ENCODE data around the gene SLC35A5. TPM values are rescaled to one million over a fixed set of nuclear protein-coding genes. Genes with fewer than 3 reads are reported as not detected.

SLC35A5 gene
- total and polyA plus RNA-seq, 2 of the 13 experiments (the other 11 are each of a cell fraction or from before 2014, with no cell fraction given), result 15.5 to 26.5 TPM

GRCh38 chr3:112530573-112530972 lies 31.3 kb upstream of the SLC35A5 start:
- H3K27me3 ChIP-seq (ENCODE audit: control insufficient read depth in 1 of 2, insufficient read depth in 2 of 2, low read length in 2 of 2), result no peaks in the 10 kb centered on the region
- ChIA-PET POLR2A (no interaction called here), CTCF (ENCODE audit: low intra/inter-chr PET ratio, low total read pairs) (interaction anchor here (1.4 to 1.9 kb wide), 2 partner anchors 237 to 419 kb away, joined by 6 read pairs; partner anchors contain the start of gene SLC9C1)
- H3K9ac ChIP-seq (ENCODE audit: insufficient read depth, low read depth, low read length), result no peak overlapping the region
- H3K36me3 ChIP-seq (replicated peaks in 1 of 2; ENCODE audit: control insufficient read depth in 1 of 2, insufficient read depth in 2 of 2, low read length in 2 of 2), result peaks cover 1 to 11% of the 10 kb centered on the region in 2 experiments; a peak in 4 of 5 replicates
- no peaks in the 10 kb centered on the region for H3K9me3 ChIP-seq (ENCODE audit: low read length)
- DNase-seq (ENCODE audit: low spot score), result no peak
- intact Hi-C loops (cut with micrococcal nuclease; ENCODE audit: unreplicated experiment), result loop anchor here (5.0 kb wide), 1 partner anchor 203 kb away; no protein-coding TSS in a partner anchor
- no peaks in the 10 kb centered on the region; the same call in 1 of the 2 replicates for H4K20me1 ChIP-seq (ENCODE audit: insufficient read depth, low read length)
- no peak overlapping the region for H3K4me3 ChIP-seq (replicated peaks in 1 of 3; ENCODE audit: insufficient read depth in 1 of 3, low read depth in 2 of 3, low read length in 3 of 3)
- BruUV-seq (replicated peaks), result no TSS peak
- H3K4me2 ChIP-seq (ENCODE audit: low read depth, low read length), result no peak overlapping the region
- in situ Hi-C loops (cut with HindIII; ENCODE audit: extremely low pct_ligation_motif_present, low pct_unique_long_range_greater_than_20kb), result loop anchor here (10.0 kb wide), 2 partner anchors 206 to 416 kb away; no protein-coding TSS in a partner anchor
- FAIRE-seq, result no peak
- H3K27ac ChIP-seq (ENCODE audit: extremely low read length, insufficient read depth, low read length), result no peak overlapping the region
- WGBS (ENCODE audit: low lambda C conversion rate), result 95% methylated on average over 3 of the region's 3 CpGs
- TF ChIP-seq, protein P1, sequence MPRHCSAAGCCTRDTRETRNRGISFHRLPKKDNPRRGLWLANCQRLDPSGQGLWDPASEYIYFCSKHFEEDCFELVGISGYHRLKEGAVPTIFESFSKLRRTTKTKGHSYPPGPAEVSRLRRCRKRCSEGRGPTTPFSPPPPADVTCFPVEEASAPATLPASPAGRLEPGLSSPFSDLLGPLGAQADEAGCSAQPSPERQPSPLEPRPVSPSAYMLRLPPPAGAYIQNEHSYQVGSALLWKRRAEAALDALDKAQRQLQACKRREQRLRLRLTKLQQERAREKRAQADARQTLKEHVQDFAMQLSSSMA (CRISPR knock-in tag; IDR thresholded peaks at IDR 0.05), result no peak
- no peak for TF ChIP-seq ZNF772 (CRISPR knock-in tag; IDR thresholded peaks at IDR 0.05)
- TF ChIP-seq, protein P2, sequence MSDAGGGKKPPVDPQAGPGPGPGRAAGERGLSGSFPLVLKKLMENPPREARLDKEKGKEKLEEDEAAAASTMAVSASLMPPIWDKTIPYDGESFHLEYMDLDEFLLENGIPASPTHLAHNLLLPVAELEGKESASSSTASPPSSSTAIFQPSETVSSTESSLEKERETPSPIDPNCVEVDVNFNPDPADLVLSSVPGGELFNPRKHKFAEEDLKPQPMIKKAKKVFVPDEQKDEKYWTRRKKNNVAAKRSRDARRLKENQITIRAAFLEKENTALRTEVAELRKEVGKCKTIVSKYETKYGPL (CRISPR knock-in tag; IDR thresholded peaks at IDR 0.05), result no peak
- no peak for TF ChIP-seq HNF1B (CRISPR knock-in tag; IDR thresholded peaks at IDR 0.05)
- TF ChIP-seq NR1H2 (CRISPR knock-in tag; IDR thresholded peaks at IDR 0.05; ENCODE audit: borderline replicate concordance, low read depth), result no peak
- no peak for TF ChIP-seq ZNF205 (CRISPR knock-in tag; IDR thresholded peaks at IDR 0.05)
- no peak for TF ChIP-seq SRSF1 (optimal IDR thresholded peaks at IDR 0.05; ENCODE audit: low read depth, low read length)
- TF ChIP-seq SOX6 (IDR thresholded peaks at IDR 0.05), result no peak
- no peak for TF ChIP-seq SOX6 (CRISPR knock-in tag; IDR thresholded peaks at IDR 0.05)
- TF ChIP-seq EHMT2 (IDR thresholded peaks at IDR 0.05; ENCODE audit: borderline replicate concordance, low read depth, low read length), result no peak
- no peak for TF ChIP-seq DNMT3B (CRISPR knock-in tag; conservative IDR thresholded peaks at IDR 0.05)
- TF ChIP-seq GRHL1 (CRISPR knock-in tag; conservative IDR thresholded peaks at IDR 0.05), result no peak
- TF ChIP-seq CCAR2 (optimal IDR thresholded peaks at IDR 0.05; ENCODE audit: low read depth, low read length), result no peak
- no peak for ATAC-seq
- H2AFZ ChIP-seq (ENCODE audit: low read length), result no peak overlapping the region
- H3K79me2 ChIP-seq (ENCODE audit: insufficient read depth, low read length), result no peaks in the 10 kb centered on the region
- H3K4me1 ChIP-seq (ENCODE audit: insufficient read depth, low read length), result no peaks in the 10 kb centered on the region

All from HepG2 (cell line).